Glutamatergic neuron (in vitro differentiated cells): Measurements from ENCODE around the gene FGD3. TPM values are rescaled to one million over a fixed set of nuclear protein-coding genes. Genes with fewer than 3 reads are reported as not detected.

Source experiments
- DNase-seq: peaks from one replicate; pipeline ENCODE4 v3.0.0; 2022
- H3K27ac Mint-ChIP-seq: one replicate; pipeline ENCODE4 v1.8.0; 2020; ENCODE audit warnings: mild to moderate bottlenecking, mixed read lengths, inconsistent platforms; ENCODE audit not compliant: unreplicated experiment
- H3K27me3 Mint-ChIP-seq: one replicate; pipeline ENCODE4 v1.8.0; 2020; ENCODE audit warnings: mild to moderate bottlenecking, moderate library complexity, mixed read lengths, inconsistent platforms; ENCODE audit not compliant: unreplicated experiment
- H3K36me3 Mint-ChIP-seq: one replicate; pipeline ENCODE4 v1.8.0; 2020; ENCODE audit warnings: mild to moderate bottlenecking, mixed read lengths, inconsistent platforms; ENCODE audit not compliant: unreplicated experiment
- H3K4me1 Mint-ChIP-seq: one replicate; pipeline ENCODE4 v1.8.0; 2020; ENCODE audit warnings: mild to moderate bottlenecking, low read depth, mixed read lengths, inconsistent platforms; ENCODE audit not compliant: unreplicated experiment
- H3K4me3 Mint-ChIP-seq: one replicate; pipeline ENCODE4 v1.8.0; 2020; ENCODE audit warnings: mild to moderate bottlenecking, mixed read lengths, inconsistent platforms; ENCODE audit not compliant: unreplicated experiment
- H3K9me3 Mint-ChIP-seq: one replicate; pipeline ENCODE4 v1.8.0; 2020; ENCODE audit warnings: mild to moderate bottlenecking, moderate library complexity, mixed read lengths, inconsistent platforms; ENCODE audit not compliant: unreplicated experiment
- CTCF ChIP-seq: fragments of 200-600 bp; sonication (generic); IDR thresholded peaks from one replicate; pipeline ENCODE4 v1.5.0; 2021; ENCODE audit not compliant: partially characterized antibody, unreplicated experiment
- total RNA-seq: library from RNA; stranded (reverse); fragmentation: NEBNext Ultra II Directional; extraction: Animal tissue kit (Norgen Biotek cat#: 25700); gene quantifications from one replicate; pipeline ENCODE4 v1.2.1, GENCODE V29; 2021; ENCODE audit not compliant: unreplicated experiment

FGD3 gene
- total RNA-seq, 1 donor from 2014 or later: 1.2 TPM

- H3K4me3 Mint-ChIP-seq: no peak overlapping the region
- H3K27me3 Mint-ChIP-seq: peaks cover 12% of the 10 kb centered on the region
- DNase-seq: no peak
- TF ChIP-seq CTCF: no peak
- no peaks in the 10 kb centered on the region for H3K36me3 Mint-ChIP-seq
- H3K9me3 Mint-ChIP-seq: peaks cover 7% of the 10 kb centered on the region
- H3K27ac Mint-ChIP-seq: no peak overlapping the region
- H3K4me1 Mint-ChIP-seq: peaks cover 8% of the 10 kb centered on the region
Measured at GRCh38 chr9:93059011-93059714, 111.8 kb downstream of the FGD3 start.

GRCh38 chr9:93059715-93060578 is 112.6 kb downstream of the FGD3 start:
- peaks cover 7% of the 10 kb centered on the region for H3K9me3 Mint-ChIP-seq
- H3K4me1 Mint-ChIP-seq: peaks cover 8% of the 10 kb centered on the region
- no peak for DNase-seq
- H3K27me3 Mint-ChIP-seq: peaks cover 12% of the 10 kb centered on the region
- H3K36me3 Mint-ChIP-seq: no peaks in the 10 kb centered on the region
- H3K4me3 Mint-ChIP-seq: no peak overlapping the region
- no peak for TF ChIP-seq CTCF
- H3K27ac Mint-ChIP-seq: no peak overlapping the region

- TF ChIP-seq CTCF: no peak
- peaks cover 12% of the 10 kb centered on the region for H3K27me3 Mint-ChIP-seq
- no peaks in the 10 kb centered on the region for H3K36me3 Mint-ChIP-seq
- H3K9me3 Mint-ChIP-seq: peaks cover 8% of the 10 kb centered on the region
- no peak for DNase-seq
- H3K27ac Mint-ChIP-seq: no peak overlapping the region
- H3K4me1 Mint-ChIP-seq: peaks cover 8% of the 10 kb centered on the region
- H3K4me3 Mint-ChIP-seq: no peak overlapping the region
Measured at GRCh38 chr9:93060746-93061259, 113.5 kb downstream of the FGD3 start.

- Mint-ChIP-seq H3K4me1 (peaks cover 8% of the 10 kb centered on the region), H3K9me3 (peaks cover 8% of the 10 kb centered on the region), H3K4me3 (no peak overlapping the region), H3K27ac (no peak overlapping the region), H3K27me3 (peaks cover 12% of the 10 kb centered on the region), H3K36me3 (no peaks in the 10 kb centered on the region)
- TF ChIP-seq CTCF: no peak
- no peak for DNase-seq
Measured at GRCh38 chr9:93061260-93061751, 114.0 kb downstream of the FGD3 start.
